ENCODE measurements around the gene RNU2-1. TPM values are rescaled to one million over a fixed set of nuclear protein-coding genes. Genes with fewer than 3 reads are reported as not detected.
A peak's percentile ranks its signal among the peaks of the same experiment; 100 is the strongest.
"Not testable (repeated sequence)": the region's sequence is repeated elsewhere in the genome, so short reads cannot be mapped to it uniquely, and the experiment has no call there.

Gene RNU2-1
- total RNA-seq, 6 experiments from 2014 or later, result 626 to 4,576 (median 3,287) TPM; not detected in 2

DNA sequence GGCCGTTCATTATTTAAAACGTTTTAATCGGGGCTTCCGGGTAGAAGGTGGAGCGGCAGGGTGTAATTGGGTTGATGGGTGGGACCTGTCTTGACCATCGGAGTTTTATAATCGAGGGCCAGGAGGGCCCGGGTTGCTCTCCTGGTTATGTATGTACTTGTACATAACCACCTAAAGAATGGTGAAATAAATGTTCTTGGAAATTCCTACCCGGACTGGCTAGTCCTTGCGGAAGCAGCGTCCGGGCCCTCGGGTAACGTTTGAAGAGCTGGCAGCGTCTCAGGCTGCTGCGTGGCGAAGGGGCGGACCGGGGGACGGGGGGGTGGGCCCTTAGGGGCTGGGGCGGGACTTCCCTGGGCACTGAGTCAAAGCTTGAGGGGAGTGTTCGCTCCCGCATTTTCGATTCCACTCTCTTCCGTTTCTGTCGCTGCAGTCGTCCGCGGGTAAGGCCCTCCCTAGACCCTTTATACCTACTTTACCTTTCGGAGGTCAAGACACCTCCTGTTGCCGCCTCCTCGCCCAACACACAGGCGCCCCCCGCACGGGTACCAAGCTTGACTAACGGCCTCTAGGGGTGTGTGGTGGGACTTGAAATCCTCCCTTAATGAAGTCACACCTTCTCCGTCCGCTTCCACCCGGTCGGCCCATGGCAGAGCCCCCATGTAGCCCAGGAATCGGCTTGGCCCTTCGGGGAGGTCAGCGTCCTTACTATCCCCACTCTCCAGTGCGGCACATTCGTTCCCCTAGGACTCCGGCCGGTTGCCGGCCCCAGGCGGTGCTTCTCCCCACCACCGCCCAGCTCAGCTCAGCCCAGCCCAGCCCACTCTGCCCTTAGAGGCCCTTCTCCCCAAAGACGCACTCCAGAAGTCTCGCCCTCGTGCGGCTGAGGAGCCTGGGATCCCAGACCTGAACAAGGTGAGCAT is 22.0 kb downstream of the RNU2-1 start, which contains the start of gene TMEM106A:
TMEM106A (plus strand) TSS at position 396 of the 923 bp plus-strand sequence. CDS start 1,167 bp downstream, outside the sequence.
- intact Hi-C loops (cut with DNase I), result no loop called here
- H3K4me3 ChIP-seq, result peak within 1 kb of the TSS; percentile 46 to 60 (median 57)
- peaks cover 0 to 51% (median 21%) of the 10 kb centered on the region in 4 donors for H3K4me1 ChIP-seq
- H3K9me3 ChIP-seq, result no peaks in the 10 kb centered on the region
- ATAC-seq (peak; percentile 82 to 89 (median 88)), DNase-seq (peak; percentile 65 to 88 (median 82))
- no peaks in the 10 kb centered on the region for H3K27me3 ChIP-seq
- TF ChIP-seq, protein P1, sequence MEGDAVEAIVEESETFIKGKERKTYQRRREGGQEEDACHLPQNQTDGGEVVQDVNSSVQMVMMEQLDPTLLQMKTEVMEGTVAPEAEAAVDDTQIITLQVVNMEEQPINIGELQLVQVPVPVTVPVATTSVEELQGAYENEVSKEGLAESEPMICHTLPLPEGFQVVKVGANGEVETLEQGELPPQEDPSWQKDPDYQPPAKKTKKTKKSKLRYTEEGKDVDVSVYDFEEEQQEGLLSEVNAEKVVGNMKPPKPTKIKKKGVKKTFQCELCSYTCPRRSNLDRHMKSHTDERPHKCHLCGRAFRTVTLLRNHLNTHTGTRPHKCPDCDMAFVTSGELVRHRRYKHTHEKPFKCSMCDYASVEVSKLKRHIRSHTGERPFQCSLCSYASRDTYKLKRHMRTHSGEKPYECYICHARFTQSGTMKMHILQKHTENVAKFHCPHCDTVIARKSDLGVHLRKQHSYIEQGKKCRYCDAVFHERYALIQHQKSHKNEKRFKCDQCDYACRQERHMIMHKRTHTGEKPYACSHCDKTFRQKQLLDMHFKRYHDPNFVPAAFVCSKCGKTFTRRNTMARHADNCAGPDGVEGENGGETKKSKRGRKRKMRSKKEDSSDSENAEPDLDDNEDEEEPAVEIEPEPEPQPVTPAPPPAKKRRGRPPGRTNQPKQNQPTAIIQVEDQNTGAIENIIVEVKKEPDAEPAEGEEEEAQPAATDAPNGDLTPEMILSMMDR (IDR thresholded peaks at IDR 0.05), result peak in 2 of 4 donors; percentile 17 to 23
- TF ChIP-seq POLR2A (IDR thresholded peaks at IDR 0.05), result peak; percentile 27
- peaks cover 0 to 45% (median 9%) of the 10 kb centered on the region in 4 donors for H3K36me3 ChIP-seq
- H3K27ac ChIP-seq, result peak within 1 kb of the TSS; percentile 63 to 78 (median 68)
- 13% methylated on average over 27 of the region's 54 CpGs for WGBS (ENCODE audit: insufficient coverage, low coverage, low lambda C conversion rate, missing lambda C conversion rate)

DNA sequence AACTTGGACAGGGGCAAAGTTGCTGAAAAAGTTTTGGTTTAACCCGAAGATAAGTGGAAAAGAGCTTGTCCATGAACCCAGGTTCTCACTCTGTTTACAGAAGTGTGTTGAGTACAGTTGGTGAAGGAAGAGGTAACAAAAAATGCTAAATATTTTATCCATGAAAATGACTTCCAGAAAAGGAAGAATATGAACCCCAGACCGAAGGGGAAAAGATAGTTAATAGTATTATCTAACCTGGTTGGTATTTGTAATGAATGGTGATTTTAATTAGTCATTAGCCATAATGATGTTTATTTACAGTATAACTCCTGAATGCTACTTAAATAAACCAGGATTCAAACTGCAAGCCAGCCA is 22.7 kb downstream of the RNU2-1 start:
- no peak for DNase-seq
- Histone ChIP-seq H3K4me3 (peak overlapping the region; percentile 46 to 60 (median 57)), H3K9me3 (no peaks in the 10 kb centered on the region), H3K27ac (peak overlapping the region; percentile 63 to 78 (median 68)), H3K27me3 (no peaks in the 10 kb centered on the region), H3K4me1 (peaks cover 0 to 44% (median 17%) of the 10 kb centered on the region in 4 donors), H3K36me3 (peaks cover 0 to 43% (median 9%) of the 10 kb centered on the region in 4 donors)
- TF ChIP-seq, protein P1 (IDR thresholded peaks at IDR 0.05), result no peak
- 11% methylated on average over 2 of the region's 2 CpGs for WGBS (ENCODE audit: insufficient coverage, low coverage, low lambda C conversion rate, missing lambda C conversion rate)
- ATAC-seq, result no peak
- intact Hi-C loops (cut with DNase I), result no loop called here

DNA sequence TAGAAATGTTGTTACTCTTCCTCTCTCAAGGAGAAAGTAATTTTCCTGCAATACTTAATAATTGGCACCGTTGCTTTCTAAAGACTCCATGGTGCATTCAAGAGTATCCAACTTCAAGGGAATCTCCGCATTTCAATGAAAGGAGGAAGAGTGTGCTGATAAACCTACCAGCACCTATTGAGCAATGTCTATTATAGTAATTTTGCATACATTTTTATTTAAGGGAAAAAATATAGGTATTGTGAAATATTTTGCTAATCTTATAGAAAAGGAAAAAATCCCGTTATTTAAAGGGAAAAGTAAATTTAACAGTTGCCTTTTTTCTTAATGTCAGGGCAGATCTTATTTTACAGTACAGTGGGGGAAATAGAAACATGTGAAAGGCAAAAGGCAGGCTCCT is 23.2 kb downstream of the RNU2-1 start:
- intact Hi-C loops (cut with DNase I), result no loop called here
- Histone ChIP-seq H3K27me3 (no peaks in the 10 kb centered on the region), H3K27ac (peak overlapping the region in 1 of 3 donors; percentile 78), H3K4me1 (peaks cover 0 to 39% (median 15%) of the 10 kb centered on the region in 4 donors), H3K36me3 (peaks cover 0 to 40% (median 9%) of the 10 kb centered on the region in 4 donors), H3K9me3 (no peaks in the 10 kb centered on the region), H3K4me3 (no peak overlapping the region)
- no peak for TF ChIP-seq POLR2A (IDR thresholded peaks at IDR 0.05)
- TF ChIP-seq, protein P1 (IDR thresholded peaks at IDR 0.05), result no peak
- no peak for ATAC-seq
- WGBS (ENCODE audit: insufficient coverage, low coverage, low lambda C conversion rate, missing lambda C conversion rate), result 69% methylated on average over 3 of the region's 3 CpGs
- no peak for DNase-seq

DNA sequence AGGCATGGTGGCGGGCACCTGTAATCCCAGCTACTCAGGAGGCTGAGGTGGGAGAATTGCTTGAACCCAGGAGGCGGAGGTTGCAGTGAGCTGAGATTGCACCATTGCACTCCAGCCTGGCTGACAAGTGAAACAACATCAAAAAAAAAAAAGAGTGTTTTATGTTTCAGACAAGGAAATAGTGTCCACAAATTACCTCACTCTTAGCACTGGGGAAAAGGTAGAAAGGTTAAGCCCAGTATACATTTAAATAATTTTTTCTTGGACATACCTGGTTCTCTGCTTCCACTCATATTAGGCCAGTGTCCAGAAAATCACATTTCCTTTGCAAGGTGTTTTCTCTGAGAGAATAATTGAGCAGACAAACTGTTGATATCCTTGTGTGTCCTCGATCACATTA is 30.8 kb downstream of the RNU2-1 start:
- H3K27me3 ChIP-seq; H3K4me1 ChIP-seq; H3K27ac ChIP-seq; intact Hi-C loops (cut with DNase I); DNase-seq; H3K4me3 ChIP-seq; H3K9me3 ChIP-seq: not testable (repeated sequence)
- peak in 1 of 4 donors; percentile 67 for ATAC-seq
- H3K36me3 ChIP-seq, result peaks cover 0 to 88% (median 40%) of the 10 kb centered on the region in 4 donors
- whole genome bisulfite sequencing (ENCODE audit: insufficient coverage, low coverage, low lambda C conversion rate, missing lambda C conversion rate), result 96% methylated on average over 3 of the region's 3 CpGs

DNA sequence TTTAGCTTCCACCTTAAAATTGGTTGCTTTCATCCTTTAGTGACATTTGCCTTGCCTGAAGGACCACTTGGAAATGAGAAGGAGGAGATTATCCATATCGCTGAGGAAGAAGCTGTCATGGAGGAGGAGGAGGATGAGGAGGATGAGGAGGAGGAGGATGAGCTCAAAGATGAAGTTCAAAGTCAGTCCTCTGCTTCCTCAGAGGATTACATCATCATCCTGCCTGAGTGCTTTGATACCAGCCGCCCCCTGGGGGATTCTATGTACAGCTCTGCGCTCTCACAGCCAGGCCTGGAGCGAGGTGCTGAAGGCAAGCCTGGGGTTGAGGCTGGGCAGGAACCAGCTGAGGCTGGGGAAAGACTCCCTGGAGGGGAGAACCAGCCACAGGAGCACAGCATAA is 33.6 kb downstream of the RNU2-1 start:
- H3K4me3 ChIP-seq, result no peak overlapping the region
- H3K36me3 ChIP-seq, result peaks cover 20 to 100% (median 62%) of the 10 kb centered on the region in 4 donors
- H3K27ac ChIP-seq, result no peak overlapping the region
- H3K27me3 ChIP-seq, result no peaks in the 10 kb centered on the region
- DNase-seq (no peak), ATAC-seq (no peak)
- no peaks in the 10 kb centered on the region for H3K4me1 ChIP-seq
- WGBS (ENCODE audit: insufficient coverage, low coverage, low lambda C conversion rate, missing lambda C conversion rate), result 79% methylated on average over 2 of the region's 4 CpGs
- TF ChIP-seq, protein P1 (IDR thresholded peaks at IDR 0.05), result no peak
- TF ChIP-seq POLR2A (IDR thresholded peaks at IDR 0.05), result no peak
- no peaks in the 10 kb centered on the region for H3K9me3 ChIP-seq
- intact Hi-C loops (cut with DNase I), result no loop called here

Data from right lobe of liver (tissue), 6 donors.